PC-3 (cell line): ENCODE results near the gene PCDHGB4.

Experiments used
- EZH2 ChIP-seq: fragments of 300-600 bp; sonication (generic); IDR thresholded peaks from one replicate; pipeline ENCODE4 v1.6.1; 2017; ENCODE audit warnings: antibody characterized with exemption, mild to moderate bottlenecking, low read length; ENCODE audit not compliant: unreplicated experiment
- EZH2phosphoT487 ChIP-seq: fragments of 300-600 bp; sonication (generic); IDR thresholded peaks from 2 replicates; pipeline ENCODE4 v1.6.1; 2018; ENCODE audit warnings: mild to moderate bottlenecking, antibody characterized with exemption, low read length, borderline replicate concordance
- TF ChIP-seq, protein P1 (sequence below): fragments of 300-600 bp; sonication (generic); conservative IDR thresholded peaks from 2 replicates; pipeline ENCODE4 v1.5.1; 2017; ENCODE audit warnings: antibody characterized with exemption, low read depth, mild to moderate bottlenecking, low read length

DNA sequence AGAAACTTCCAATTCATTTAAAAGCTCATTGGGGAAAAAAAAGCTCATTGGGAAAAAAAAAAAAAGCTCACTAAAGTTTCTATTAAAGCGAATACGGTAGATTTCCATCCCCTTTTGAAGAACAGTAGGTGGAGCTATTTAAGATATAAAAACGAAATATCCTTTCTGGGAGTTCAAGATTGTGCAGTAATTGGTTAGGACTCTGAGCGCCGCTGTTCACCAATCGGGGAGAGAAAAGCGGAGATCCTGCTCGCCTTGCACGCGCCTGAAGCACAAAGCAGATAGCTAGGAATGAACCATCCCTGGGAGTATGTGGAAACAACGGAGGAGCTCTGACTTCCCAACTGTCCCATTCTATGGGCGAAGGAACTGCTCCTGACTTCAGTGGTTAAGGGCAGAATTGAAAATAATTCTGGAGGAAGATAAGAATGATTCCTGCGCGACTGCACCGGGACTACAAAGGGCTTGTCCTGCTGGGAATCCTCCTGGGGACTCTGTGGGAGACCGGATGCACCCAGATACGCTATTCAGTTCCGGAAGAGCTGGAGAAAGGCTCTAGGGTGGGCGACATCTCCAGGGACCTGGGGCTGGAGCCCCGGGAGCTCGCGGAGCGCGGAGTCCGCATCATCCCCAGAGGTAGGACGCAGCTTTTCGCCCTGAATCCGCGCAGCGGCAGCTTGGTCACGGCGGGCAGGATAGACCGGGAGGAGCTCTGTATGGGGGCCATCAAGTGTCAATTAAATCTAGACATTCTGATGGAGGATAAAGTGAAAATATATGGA lies 43.0 kb downstream of the PCDHGB4 start, which contains the start of gene PCDHGA12:
- TF ChIP-seq, protein P1, sequence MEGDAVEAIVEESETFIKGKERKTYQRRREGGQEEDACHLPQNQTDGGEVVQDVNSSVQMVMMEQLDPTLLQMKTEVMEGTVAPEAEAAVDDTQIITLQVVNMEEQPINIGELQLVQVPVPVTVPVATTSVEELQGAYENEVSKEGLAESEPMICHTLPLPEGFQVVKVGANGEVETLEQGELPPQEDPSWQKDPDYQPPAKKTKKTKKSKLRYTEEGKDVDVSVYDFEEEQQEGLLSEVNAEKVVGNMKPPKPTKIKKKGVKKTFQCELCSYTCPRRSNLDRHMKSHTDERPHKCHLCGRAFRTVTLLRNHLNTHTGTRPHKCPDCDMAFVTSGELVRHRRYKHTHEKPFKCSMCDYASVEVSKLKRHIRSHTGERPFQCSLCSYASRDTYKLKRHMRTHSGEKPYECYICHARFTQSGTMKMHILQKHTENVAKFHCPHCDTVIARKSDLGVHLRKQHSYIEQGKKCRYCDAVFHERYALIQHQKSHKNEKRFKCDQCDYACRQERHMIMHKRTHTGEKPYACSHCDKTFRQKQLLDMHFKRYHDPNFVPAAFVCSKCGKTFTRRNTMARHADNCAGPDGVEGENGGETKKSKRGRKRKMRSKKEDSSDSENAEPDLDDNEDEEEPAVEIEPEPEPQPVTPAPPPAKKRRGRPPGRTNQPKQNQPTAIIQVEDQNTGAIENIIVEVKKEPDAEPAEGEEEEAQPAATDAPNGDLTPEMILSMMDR, result no peak
- TF ChIP-seq EZH2 (no peak), EZH2phosphoT487 (no peak)
